Fibroblast of lung (primary cell): ENCODE results near the gene ARL6IP5. TPM values are rescaled to one million over a fixed set of nuclear protein-coding genes. Genes with fewer than 3 reads are reported as not detected.

ENCODE experiments used
- DNase-seq, 2 donors: peaks; one replicate each; pipeline versions ENCODE4 v3.0.0 to v3.0.0-alpha.2; 2010; ENCODE audit warnings: low read depth in 2 of 2
- H2AFZ ChIP-seq: 2 replicates; pipeline ENCODE4 v1.5.1; 2012; ENCODE audit warnings: low read length, control low read depth, inconsistent platforms
- H3K27ac ChIP-seq: 2 replicates; pipeline ENCODE4 v1.5.1; 2011; ENCODE audit warnings: low read length, control low read depth; ENCODE audit not compliant: insufficient read depth
- H3K27me3 ChIP-seq: 2 replicates; pipeline ENCODE4 v1.5.1; 2011; ENCODE audit warnings: mild to moderate bottlenecking, low read length; ENCODE audit not compliant: control insufficient read depth, insufficient read depth
- H3K36me3 ChIP-seq: 2 replicates; pipeline ENCODE4 v1.5.1; 2011; ENCODE audit warnings: low read length; ENCODE audit not compliant: control insufficient read depth, insufficient read depth
- H3K4me1 ChIP-seq: 2 replicates; pipeline ENCODE4 v1.5.1; 2011; ENCODE audit warnings: low read length; ENCODE audit not compliant: control insufficient read depth, insufficient read depth; ENCODE audit errors: extremely low read depth
- H3K4me2 ChIP-seq: 2 replicates; pipeline ENCODE4 v1.5.1; 2011; ENCODE audit warnings: low read length, control low read depth; ENCODE audit not compliant: insufficient read depth; ENCODE audit errors: extremely low read depth
- H3K4me3 ChIP-seq, 4 experiments: fragments of 200-600 bp in 1 of 4; sonication (generic) in 1 of 4; replicated peaks in 1 of 4; 2 replicates each; pipeline ENCODE4 v1.5.1; 2011 to 2016; ENCODE audit warnings: low read length in 4 of 4, low read depth in 3 of 4, mild to moderate bottlenecking in 3 of 4, control low read depth in 2 of 4, inconsistent platforms in 1 of 4, mixed read lengths in 1 of 4; ENCODE audit not compliant: insufficient read depth in 1 of 4; ENCODE audit errors: control extremely low read depth in 1 of 4
- H3K79me2 ChIP-seq: 2 replicates; pipeline ENCODE4 v1.5.1; 2012; ENCODE audit warnings: mild to moderate bottlenecking, low read length, inconsistent platforms; ENCODE audit not compliant: control insufficient read depth, insufficient read depth
- H3K9ac ChIP-seq: 2 replicates; pipeline ENCODE4 v1.5.1; 2011; ENCODE audit warnings: mild to moderate bottlenecking, low read length, control low read depth; ENCODE audit not compliant: insufficient read depth
- H3K9me3 ChIP-seq: 2 replicates; pipeline ENCODE4 v1.5.1; 2012; ENCODE audit warnings: low read depth, low read length; ENCODE audit not compliant: control insufficient read depth, insufficient read depth
- H4K20me1 ChIP-seq: 2 replicates; pipeline ENCODE4 v1.5.1; 2011; ENCODE audit warnings: low read length; ENCODE audit not compliant: control insufficient read depth, insufficient read depth; ENCODE audit errors: extremely low read depth
- CTCF ChIP-seq, 2 donors: IDR thresholded peaks in 1 of 2; conservative IDR thresholded peaks in 1 of 2; 1 replicate in 1 of 2; 2 replicates in 1 of 2; pipeline ENCODE4 v1.5.1; 2011 to 2012; ENCODE audit warnings: low read length in 2 of 2, control low read depth in 1 of 2, inconsistent platforms in 1 of 2, low read depth in 1 of 2, mild to moderate bottlenecking in 1 of 2
- EZH2 ChIP-seq: IDR thresholded peaks from 2 replicates; pipeline ENCODE4 v1.5.1; 2012; ENCODE audit warnings: low read length, control low read depth, mild to moderate bottlenecking; ENCODE audit errors: missing control alignments
- polyA plus RNA-seq, 2 donors: library from polyadenylated mRNA; depleted of rRNA in 1 of 2; stranded (reverse) in 1 of 2; unstranded in 1 of 2; fragments of >200 nt; gene quantifications; 2 replicates each; pipeline ENCODE4 v1.2.1, GENCODE V29; 2011 to 2012; ENCODE audit warnings: missing spikeins in 1 of 2
- total RNA-seq: library from RNA; depleted of rRNA; stranded (reverse); fragments of >200 nt; gene quantifications from 2 replicates; pipeline ENCODE4 v1.2.1, GENCODE V29; 2014

The ARL6IP5 gene
- total and polyA plus RNA-seq, 2 donors (not counting 1 experiment from before 2014, with no cell fraction given): 209 to 253 TPM

DNA sequence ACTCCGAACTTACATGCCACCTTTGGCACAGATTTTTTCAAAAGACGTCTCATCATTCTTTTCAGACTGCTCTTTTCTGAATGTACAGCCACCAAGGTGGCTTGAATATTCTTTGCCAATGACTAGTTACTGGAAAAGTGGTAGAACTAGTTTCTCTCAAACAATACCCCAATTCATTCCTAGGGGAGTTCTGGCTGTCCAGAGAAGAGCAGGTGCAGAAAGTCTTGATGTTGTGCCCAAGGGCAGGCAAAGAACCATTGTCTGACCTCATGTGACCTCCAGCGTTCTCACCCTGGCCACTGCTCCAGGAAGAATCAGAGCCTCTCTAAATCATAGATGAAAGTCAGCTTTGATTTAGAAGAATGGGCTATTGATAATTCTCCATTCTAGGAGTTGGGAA is 32.2 kb downstream of the ARL6IP5 start:
- Histone ChIP-seq H4K20me1 (no peaks in the 10 kb centered on the region), H3K27ac (no peak overlapping the region), H3K4me2 (no peak overlapping the region), H3K36me3 (no peaks in the 10 kb centered on the region), H3K9me3 (no peaks in the 10 kb centered on the region), H3K9ac (no peak overlapping the region), H3K4me3 (no peak overlapping the region), H3K79me2 (no peaks in the 10 kb centered on the region), H2AFZ (no peak overlapping the region), H3K4me1 (peaks cover 6% of the 10 kb centered on the region), H3K27me3 (no peaks in the 10 kb centered on the region)
- no peak for DNase-seq
- TF ChIP-seq CTCF (conservative IDR thresholded peaks at IDR 0.05 in 1 of 2, IDR thresholded peaks at IDR 0.05 in 1 of 2; ENCODE audit: low read depth in 1 of 2, low read length in 2 of 2): no peak

GRCh38 chr3:69118555-69118954 is 33.8 kb downstream of the ARL6IP5 start:
- H3K4me2 ChIP-seq: no peak overlapping the region
- no peaks in the 10 kb centered on the region for H3K36me3 ChIP-seq
- H3K4me1 ChIP-seq: peaks cover 6% of the 10 kb centered on the region
- no peak overlapping the region for H3K9ac ChIP-seq
- H3K79me2 ChIP-seq: no peaks in the 10 kb centered on the region
- no peaks in the 10 kb centered on the region for H4K20me1 ChIP-seq
- H3K9me3 ChIP-seq: no peaks in the 10 kb centered on the region
- H3K27me3 ChIP-seq: no peaks in the 10 kb centered on the region
- TF ChIP-seq EZH2 (no peak), CTCF (conservative IDR thresholded peaks at IDR 0.05 in 1 of 2, IDR thresholded peaks at IDR 0.05 in 1 of 2; ENCODE audit: low read depth in 1 of 2, low read length in 2 of 2) (no peak)
- H3K27ac ChIP-seq: no peak overlapping the region
- no peak overlapping the region for H3K4me3 ChIP-seq
- no peak for DNase-seq
- H2AFZ ChIP-seq: no peak overlapping the region

GRCh38 chr3:69119138-69119537 is 34.4 kb downstream of the ARL6IP5 start:
- Histone ChIP-seq H3K9me3 (no peaks in the 10 kb centered on the region), H3K27ac (no peak overlapping the region), H3K9ac (no peak overlapping the region), H2AFZ (no peak overlapping the region), H3K4me1 (peaks cover 6% of the 10 kb centered on the region), H4K20me1 (no peaks in the 10 kb centered on the region), H3K4me2 (no peak overlapping the region), H3K79me2 (no peaks in the 10 kb centered on the region), H3K27me3 (no peaks in the 10 kb centered on the region), H3K4me3 (no peak overlapping the region), H3K36me3 (no peaks in the 10 kb centered on the region)
- DNase-seq: no peak
- TF ChIP-seq EZH2: no peak
- no peak for TF ChIP-seq CTCF (conservative IDR thresholded peaks at IDR 0.05 in 1 of 2, IDR thresholded peaks at IDR 0.05 in 1 of 2; ENCODE audit: low read depth in 1 of 2, low read length in 2 of 2)
